HG03442 (cell line): Measurements from ENCODE around the gene GRIN2A.

ENCODE experiments used
- ATAC-seq: cut with Tn5 transposase; IDR thresholded peaks from one replicate; pipeline ENCODE4 v1.9.1; 2021; ENCODE audit warnings: mild to moderate bottlenecking, moderate library complexity; ENCODE audit not compliant: unreplicated experiment

The GRIN2A gene

DNA sequence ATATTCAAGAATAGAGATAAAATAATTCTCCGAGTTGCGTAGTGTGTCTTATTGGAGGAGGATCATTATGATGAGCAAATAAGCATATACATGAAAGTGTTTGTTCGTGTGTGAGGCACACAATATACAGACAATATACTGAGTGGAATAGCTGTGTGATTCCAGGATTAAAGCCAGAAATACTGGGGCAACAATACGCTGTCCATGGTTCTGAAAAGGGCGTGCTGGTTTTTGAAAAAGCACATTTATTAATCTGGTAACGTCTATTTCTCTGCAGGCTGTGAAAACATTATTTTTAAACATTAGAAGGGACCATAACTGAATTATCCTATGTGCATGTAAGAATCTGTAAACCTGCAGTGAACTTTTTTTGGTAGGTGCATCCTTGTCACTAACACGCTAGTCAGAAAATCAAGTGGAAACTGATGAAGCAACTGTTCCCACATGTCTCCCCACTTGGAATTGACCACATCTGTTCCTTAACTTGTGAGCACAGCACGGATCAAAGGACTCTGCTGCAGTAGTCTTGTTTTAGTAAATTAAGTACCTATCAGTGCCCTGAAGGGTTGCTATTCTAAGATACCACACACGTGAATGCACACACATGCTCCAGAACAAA is 346.0 kb downstream of the GRIN2A start:
- no peak for ATAC-seq

- no peak for ATAC-seq
Observed at GRCh38 chr16:9827062-9827752, 355.0 kb downstream of the GRIN2A start.

DNA sequence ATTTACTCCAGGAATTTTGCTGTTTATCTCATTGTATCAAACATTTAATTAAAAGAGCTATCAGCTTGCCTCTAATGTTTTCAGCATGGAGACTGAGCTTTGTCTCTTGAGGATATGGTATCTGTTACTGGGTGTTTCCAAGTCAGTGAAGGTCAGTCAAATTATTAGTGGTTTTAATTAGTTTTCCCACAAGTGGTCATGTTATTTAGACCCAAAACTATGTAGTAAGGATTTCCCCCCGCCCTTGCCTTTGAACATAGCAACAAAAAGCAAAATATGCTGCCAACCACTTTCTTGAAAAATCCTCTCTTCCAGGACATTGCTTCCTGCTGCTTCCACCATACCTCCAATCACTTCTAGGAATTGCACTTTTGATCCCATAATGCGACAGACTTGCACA is 355.6 kb downstream of the GRIN2A start:
- ATAC-seq, result no peak

DNA sequence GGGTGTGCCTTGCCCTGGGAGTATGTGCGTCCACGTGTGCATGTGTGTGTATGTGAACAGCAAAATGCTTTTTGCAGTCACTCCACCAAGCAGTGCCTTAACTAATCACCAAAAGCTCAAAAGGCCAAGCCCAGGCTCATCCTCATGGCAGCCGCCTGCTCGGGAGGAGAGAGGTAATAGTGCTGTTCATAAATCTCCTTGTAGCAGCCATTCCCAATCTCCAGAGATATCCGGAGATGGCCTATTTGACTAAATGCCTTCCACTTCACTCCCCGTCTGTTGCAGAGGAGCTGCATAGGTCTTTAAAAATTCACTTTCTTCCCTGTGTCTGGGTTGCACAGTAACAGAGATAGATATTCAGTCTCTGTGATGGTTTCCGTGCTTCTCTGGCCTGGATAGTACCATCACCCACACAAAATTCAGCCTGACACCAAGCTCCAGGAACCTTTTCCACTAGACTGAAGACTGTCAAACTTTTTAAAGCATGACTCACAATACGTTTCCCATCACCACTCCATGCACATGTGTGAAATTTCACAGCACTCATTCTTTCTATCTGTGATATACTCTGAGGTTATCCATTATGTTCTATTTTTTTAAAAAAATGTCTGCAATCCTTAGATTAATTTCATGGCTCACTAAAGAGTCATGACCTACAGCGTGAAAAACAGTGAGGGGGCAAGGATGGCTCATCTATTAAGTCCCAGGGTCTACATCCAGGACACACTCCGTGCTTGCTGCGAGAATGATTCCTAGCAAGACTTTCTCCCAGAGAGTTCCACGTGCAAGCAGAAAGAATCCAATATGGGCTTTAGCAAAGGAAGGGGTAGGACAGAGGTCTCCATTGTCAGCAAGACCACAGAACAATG is 357.8 kb downstream of the GRIN2A start:
- ATAC-seq, result no peak

DNA sequence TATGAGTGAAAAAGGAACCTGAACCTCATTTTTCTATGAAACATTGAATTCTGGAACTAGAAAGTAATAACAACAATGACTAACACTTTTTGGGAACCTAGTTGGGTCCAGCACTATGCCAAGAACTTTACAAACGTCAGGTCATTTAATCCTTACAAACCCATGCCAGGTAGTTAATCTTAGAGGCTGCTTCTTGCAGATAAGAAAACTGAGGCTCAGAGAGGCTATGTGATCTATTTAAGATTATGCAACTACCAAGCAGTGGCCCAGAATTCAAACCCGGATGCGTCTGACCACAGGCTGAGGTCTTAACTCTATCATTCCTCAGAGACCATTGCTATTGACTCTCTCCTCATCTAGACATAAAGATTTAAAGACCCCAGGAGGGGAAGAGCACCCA is 358.7 kb downstream of the GRIN2A start:
- ATAC-seq, result no peak

DNA sequence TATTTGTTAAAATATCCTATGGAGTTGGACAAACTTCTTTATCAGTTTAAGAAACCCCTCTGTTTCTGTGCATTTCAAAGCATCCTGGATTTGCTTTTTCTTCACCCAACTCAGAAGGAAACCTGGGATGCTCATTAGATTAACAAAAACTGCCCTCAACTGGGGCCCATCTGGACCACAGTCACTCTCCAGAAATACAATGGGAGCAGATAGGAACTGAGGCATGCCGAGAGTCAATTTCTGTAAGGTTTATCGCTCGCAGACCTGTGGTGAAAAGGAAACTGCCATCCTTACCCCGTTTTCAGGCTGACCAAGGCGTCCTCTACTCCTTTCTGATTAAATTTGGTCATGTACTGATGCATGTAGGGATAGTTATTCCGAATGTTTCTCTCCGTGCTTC is 360.3 kb downstream of the GRIN2A start:
- no peak for ATAC-seq

GRCh38 chr16:9821331-9821730 is 360.9 kb downstream of the GRIN2A start:
- no peak for ATAC-seq

DNA sequence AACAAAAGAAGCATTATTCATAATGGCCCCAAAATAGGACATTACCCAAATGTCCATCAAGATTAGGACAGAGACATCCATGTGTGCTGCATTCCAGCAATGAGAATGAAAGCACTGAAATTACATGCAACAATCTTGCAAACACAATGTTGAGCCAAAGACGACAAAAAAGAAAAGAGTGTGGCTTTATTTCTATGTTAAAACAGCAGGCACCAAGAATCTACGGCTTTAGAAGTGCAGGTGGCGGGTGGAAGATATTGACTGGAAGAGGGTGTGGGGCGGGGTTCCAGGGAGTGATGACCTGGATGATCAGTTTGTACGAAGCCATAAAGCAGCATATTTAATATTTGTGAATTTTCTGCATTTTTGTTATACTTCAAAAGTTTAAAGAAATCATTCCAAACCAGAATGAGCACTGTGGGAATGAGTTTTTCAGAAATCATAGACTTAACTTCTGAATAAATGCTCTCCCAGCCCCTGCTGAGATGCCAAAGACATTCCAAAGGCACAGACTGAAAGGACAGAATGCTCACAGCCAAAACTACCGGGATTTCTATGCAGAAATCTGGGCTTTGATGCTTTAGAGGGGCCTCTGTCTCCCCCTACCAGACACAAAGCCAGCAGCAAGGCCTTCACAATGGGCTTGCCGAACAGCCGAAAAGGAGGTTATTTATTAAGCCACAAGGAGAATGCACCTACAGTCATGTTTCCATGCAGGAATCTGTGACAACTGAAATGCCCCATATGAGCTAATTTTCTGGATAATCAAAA is 361.6 kb downstream of the GRIN2A start:
- ATAC-seq, result no peak

GRCh38 chr16:9818702-9819101 is 363.5 kb downstream of the GRIN2A start:
- no peak for ATAC-seq

- no peak for ATAC-seq
Observed at GRCh38 chr16:9817586-9817985, 364.6 kb downstream of the GRIN2A start.

- ATAC-seq, result no peak
Observed at GRCh38 chr16:9816644-9817043, 365.6 kb downstream of the GRIN2A start.

GRCh38 chr16:9813665-9814064 is 368.6 kb downstream of the GRIN2A start:
- no peak for ATAC-seq

GRCh38 chr16:9808210-9808609 is 374.0 kb downstream of the GRIN2A start:
- ATAC-seq, result no peak

DNA sequence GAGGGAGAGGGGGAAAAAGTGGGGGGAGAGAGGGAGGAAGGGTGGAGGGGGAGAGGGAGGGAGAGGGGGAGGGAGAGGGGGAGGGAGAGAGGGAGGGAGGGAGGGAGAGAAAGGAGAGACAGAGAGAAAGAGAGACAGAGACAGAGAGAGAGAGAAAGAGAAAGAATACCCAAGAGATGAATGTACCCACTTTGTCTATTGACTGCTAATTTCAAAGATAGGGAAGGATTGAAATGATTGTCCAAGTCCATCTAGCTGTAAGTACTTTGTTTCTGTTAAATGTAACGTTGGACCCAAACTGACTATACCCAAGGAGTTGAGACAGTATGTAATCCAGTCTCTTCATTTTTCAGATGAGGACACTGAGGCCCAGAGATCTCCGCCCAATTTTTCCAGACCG is 374.9 kb downstream of the GRIN2A start:
- no peak for ATAC-seq

DNA sequence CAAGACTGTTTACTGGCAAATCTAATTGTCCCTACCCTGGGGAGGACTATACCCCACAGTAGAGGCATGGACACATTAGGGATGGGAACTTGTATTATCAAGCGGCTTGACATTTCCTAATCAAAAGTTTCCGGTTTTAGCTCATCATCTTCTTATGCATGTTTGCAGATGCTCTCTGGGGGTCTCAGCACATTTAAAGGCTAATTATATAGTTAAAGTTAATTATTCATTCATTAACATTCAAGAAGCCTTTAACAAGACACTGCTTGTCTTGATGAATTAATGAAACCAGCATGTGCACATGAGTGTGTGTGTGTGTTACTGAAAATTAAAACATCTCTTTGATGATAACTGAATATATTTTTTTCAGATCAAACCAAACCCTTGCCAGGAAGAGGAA is 377.1 kb downstream of the GRIN2A start:
- ATAC-seq, result no peak

DNA sequence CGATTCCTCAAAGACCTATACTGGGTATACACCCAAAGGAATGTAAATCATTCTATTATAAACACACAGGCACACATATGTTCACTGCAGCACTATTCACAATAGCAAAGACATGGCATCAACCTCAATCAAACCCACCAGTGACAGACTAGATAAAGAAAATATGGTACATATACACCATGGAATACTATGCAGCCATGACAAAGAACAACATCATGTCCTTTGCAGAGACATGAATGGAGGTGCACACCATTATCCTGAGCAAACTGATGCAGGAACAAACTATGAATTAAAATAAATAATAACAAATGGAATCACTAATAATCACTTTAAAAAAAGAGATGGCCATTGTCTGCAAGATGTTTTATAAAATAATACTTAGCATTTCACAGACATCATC is 380.1 kb downstream of the GRIN2A start:
- no peak for ATAC-seq

DNA sequence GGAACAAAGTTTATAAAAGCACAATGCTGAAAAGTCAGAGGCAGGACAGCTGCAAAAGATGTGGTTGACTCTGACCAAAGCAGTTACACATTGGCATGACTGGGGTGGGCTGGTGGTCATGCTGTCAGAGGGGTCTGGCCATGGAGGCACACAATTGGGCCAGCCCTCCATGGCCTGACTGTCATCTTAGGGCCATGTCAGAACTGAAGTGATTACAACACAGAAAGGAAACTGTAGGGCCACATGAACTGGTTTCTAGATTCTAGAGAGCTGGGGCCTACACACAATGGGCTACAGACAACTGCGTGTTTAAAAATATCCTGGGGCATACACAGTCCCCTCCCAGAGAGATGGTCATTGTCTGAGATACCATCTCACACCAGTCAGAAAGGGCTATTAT is 380.6 kb downstream of the GRIN2A start:
- ATAC-seq, result no peak

- no peak for ATAC-seq
Observed at GRCh38 chr16:9800186-9800738, 382.0 kb downstream of the GRIN2A start.

GRCh38 chr16:9798952-9799580 is 383.2 kb downstream of the GRIN2A start:
- ATAC-seq, result no peak

- no peak for ATAC-seq
Observed at GRCh38 chr16:9798474-9798873, 383.8 kb downstream of the GRIN2A start.
